CD4-positive, alpha-beta T cell treated with Interferon gamma for 1 hour (primary cell): ENCODE data around the gene GPBAR1.
"Not testable (repeated sequence)": the region's sequence is repeated elsewhere in the genome, so short reads cannot be mapped to it uniquely, and the experiment has no call there.

Experiments used
- DNase-seq: peaks from one replicate; pipeline ENCODE4 v3.0.0-alpha.2; 2020

GPBAR1 gene

GRCh38 chr2:218269900-218270720, 9.3 kb downstream of the GPBAR1 start, which contains the start of the genes AAMP and PNKD:
Gene AAMP (minus strand): TSS chr2:218270137. CDS start chr2:218270086, 51 bp downstream.
Gene PNKD (plus strand): TSS chr2:218270519. CDS start chr2:218270536, 17 bp downstream.
- DNase-seq = peak; percentile 100

DNA sequence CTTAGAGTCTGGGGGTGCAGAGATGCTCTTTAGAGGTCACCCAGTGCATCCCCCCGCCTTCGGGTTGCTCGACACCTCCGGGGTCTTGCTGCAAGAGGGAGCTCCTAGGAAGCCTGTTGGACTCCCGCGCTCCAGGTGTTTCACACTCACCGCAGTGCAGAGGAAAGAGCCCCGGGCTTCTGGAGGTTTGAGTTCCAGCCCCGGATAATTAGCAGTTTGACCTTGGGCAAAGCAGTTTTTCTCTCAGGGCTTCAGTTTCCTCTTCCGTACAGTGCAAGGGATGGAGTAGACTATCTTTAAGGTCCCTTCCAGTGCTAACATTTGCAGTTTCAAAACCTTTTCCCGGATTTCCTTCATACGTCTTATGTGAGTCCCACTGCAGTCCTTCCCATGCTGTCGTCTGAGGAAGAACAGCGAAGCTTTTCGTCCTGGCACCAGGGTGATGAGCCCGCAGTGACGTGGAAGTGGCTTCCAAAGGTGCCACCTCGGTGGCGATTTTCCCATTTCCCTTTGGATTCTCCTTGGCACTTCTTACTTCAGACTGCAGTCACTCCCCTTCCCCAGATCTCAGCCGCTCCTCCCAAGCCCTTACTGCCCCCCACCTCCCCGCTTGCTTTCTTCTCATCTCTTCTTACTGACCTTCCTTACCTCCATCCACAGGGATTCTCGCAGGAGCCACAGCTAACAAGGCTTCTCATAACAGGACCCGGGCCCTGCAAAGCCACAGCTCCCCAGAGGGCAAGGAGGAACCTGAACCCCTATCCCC, 10.1 kb downstream of the GPBAR1 start:
- no peak for DNase-seq

DNA sequence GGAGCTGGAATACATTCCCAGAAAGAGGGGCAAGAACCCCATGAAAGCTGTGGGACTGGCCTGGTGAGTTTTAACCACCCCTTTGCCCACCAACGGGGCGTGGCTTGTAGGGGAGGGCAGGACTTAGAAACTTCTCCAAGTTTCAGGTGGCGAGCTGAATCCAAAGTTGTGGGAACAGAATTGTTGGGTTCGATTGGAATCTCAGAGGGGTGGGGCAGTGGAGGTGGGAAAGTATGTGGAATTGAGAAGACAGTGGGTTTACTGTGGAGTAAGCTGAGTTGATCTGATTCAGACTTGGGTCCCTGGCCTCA, 10.6 kb downstream of the GPBAR1 start:
- DNase-seq = no peak

DNA sequence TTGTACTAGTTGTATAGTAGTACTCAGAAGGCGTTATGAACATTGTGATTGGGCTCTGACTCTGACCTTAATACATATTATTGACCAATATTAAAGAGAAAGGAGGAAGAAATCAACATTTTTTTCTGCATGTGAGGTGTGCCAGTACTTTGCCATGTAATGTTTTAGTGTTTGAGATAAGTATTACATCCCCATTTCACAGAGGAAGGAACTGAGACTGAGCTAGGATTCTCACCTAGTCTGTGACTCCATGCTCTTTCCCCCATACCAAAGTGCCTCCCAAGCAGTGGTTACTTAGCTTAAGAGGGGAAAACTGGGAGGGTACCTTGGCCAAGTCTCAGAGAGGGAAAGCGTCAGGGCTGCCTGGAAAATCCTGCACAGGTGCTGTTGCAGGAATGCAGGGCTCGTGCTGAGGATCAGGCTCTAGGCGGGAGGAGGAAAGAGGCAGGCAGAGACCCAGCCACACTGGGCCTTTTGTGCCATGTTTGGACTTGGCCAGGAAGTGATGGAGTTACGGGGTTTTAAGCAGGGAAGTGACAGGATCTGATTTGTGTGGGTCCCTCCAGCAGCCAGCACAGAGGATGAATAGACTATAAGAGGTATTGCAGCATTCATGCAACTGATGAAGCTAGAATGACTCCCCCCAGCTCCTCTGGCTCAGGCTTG, 11.2 kb downstream of the GPBAR1 start:
- no peak for DNase-seq

GRCh38 chr2:218272531-218273212, 11.9 kb downstream of the GPBAR1 start:
- peak; percentile 85 for DNase-seq

- not testable (repeated sequence) for DNase-seq
Observed at GRCh38 chr2:218273214-218273907, 12.5 kb downstream of the GPBAR1 start.

DNA sequence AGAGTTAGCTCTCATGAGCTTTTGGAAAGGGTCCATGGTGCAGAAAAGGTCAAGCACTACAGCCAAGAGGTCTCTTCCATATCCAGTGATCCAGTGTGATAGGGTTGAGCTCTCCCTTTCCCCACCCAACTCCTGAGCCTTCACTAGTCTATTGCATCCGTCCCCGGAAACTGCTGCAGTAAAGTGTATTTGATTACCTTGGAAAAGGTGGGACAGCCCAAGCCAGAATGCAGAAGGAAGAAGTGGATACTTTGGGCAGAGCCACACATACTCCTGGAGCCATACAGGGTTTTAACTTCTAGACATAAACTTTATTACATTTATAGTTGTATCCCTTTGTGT, 13.1 kb downstream of the GPBAR1 start:
- no peak for DNase-seq

GRCh38 chr2:218274586-218274985, 13.8 kb downstream of the GPBAR1 start:
- DNase-seq = no peak

DNA sequence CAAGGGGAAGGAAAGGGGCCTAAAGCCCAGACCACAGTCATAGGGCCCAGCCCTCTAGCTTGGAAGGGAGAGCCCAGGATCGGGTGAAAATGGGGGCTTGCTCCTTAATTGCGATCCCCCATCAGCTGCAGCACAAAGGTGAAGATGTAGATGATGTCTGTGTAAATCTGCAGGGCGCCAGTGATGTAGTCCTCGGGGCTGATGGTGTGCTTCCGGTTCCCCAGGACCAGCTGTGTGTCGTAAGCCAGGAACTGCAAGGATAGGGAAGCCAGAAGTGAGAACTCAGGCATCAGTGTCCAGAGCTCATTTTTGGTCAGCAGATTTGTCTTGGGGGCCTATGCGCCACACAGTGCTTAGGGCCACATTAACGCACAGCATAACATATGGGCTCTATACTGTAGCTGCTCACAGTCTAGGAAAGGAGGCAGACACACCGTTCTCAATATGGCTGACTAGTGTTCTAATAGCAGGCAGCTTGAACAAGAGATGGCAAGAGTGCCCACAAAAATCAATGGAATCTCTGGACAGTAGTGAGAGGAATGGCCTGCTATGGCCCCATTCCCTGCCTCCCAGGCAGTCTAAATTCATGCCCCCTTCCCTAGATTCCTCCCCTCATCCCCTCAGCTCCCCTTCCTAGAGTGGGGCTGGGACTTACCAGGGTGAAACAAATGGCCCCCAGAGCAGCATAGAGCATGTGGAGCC, 14.7 kb downstream of the GPBAR1 start:
- DNase-seq = no peak

DNA sequence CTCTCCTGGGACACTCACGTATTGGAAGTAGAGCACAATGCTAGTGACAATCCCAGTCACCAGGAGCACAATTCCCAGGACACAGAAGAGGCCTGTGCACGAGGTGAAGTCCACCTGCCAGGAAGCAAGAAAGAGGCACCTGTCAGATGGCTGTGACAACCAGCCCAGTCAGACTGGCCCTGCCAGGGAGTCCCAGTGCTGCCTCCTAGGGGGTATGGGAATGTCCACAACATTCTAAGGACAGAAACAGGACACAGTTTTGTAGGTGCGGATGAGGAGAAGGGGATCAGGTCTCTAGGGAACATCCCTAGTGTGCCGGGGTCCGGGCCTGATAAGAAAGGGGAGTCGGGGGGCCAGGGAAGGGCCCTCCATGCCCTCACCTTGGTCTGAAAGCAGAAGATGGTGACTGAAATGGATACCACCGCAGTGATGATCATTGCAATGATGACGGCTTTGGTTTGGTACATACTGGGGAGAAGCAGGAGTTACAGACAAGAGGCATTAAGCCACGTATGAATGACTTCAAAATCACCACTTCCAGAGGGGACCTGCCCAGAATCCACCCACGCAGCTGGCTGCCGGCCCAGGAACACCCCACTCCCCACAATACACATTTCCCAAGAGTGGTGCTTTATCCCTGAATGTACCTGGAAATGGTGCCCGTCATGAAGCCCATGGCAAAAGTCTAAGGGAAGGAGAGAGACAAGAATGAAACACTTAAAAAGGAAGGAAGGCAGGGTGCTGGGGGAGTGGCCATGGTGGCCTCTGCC, 16.4 kb downstream of the GPBAR1 start:
- DNase-seq = no peak

GRCh38 chr2:218277921-218278320, 17.1 kb downstream of the GPBAR1 start:
- DNase-seq = no peak

DNA sequence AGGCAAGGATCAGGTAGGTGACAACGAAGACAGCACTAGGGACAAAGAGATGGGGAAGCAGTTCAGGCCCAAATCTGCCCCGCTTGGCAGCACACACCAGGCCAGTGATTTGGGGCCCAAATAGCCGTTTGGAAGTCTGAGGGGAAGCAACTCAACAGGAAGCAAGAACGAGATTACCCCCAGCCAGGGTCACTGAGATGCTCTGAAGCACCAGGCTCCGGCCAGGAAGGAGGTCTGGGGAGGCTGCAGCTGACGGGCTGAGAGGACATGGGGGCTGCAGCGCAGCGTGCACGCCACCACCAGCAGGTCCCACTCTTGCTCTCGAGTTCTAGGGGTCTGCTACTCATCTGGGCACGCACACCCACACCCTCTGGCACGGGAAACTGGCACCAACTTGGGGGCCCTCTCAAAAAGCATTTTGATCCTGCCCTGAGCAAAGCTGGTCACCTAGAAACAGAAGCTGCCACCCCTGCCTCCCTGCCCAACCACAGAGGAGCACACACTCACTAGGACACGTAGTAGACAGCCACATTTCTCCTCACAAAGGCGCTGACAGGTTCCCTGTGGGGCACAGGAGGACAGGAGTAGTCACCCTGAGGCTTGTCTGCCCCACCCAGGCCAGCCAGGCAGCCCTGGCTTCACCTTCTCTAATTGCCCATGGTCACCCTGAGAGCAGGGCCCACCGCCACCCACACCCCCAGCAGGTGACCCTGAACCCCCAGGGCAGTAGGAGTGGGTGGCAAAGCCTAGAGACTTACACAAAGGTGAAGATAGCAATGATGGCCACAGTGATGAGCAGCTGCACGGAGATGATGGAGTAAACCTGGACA, 17.9 kb downstream of the GPBAR1 start:
- no peak for DNase-seq

GRCh38 chr2:218280260-218280870, 19.6 kb downstream of the GPBAR1 start:
- no peak for DNase-seq

DNA sequence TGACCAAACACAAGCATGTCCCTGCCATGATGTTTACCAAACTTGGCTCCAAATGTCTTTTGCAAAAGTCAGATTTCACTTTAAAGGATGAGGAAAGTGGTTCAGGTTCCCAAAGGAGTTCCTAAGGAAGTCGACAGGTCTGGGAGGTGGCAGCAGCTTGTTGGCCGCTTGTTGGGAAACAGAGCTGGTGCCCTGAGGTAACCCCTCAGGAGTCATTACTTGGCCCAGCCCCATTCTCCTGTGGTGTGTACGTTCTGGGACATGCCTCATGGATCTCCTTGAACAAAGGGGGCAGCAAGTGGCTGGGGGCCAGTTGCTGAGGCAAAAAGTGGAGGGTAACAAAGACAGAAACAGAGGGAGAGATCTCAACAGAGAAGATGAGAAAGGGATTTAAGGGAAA, 20.6 kb downstream of the GPBAR1 start:
- no peak for DNase-seq

DNA sequence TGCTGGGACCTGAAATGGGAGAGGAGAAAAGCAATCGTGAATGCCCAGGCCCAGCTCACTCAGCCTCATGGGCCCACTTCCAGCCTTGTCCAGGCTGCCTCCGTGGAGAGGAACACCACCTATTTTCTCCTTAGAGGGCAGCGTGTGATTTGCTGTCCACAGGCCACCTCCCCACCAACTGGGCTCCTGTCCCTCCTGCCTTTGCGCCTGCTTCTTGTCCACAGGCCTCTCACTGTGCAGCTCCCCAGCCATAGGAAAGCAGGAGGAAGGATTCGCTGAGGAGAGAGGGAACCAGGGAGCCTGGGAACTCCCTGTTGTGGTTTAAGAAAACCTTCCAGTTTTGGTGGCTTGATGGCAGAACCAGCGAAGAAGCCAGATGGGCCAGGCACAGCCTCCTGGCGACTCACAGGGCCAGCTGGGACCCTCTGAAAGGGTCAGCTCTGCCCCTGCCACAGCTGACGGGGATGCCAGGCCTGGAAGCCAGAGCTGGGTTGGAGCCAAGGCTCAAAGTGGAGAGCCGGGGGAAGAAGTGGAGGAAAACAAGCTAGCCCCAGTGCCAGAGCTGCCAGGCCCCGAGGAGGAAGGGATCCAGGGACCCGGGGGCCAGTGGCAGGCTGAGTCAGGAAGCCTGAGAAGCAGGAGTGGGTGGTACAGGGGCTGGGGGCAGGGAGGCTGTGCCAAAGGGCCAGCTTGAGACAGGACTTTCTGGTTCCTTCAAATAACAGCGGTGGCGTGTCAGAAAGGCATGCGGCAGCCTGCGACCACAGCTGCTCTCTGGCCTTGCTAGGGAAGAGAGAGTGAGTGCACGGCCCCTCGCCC, 21.6 kb downstream of the GPBAR1 start:
- no peak for DNase-seq

- peak; percentile 52 for DNase-seq
Observed at GRCh38 chr2:218284106-218284811, 23.4 kb downstream of the GPBAR1 start.

- DNase-seq = peak; percentile 27
Observed at GRCh38 chr2:218285604-218286003, 24.8 kb downstream of the GPBAR1 start.
